OCI-M2 (cell line): ENCODE results near the gene ODF4.
"Not testable (repeated sequence)": the region's sequence is repeated elsewhere in the genome, so short reads cannot be mapped to it uniquely, and the experiment has no call there.

Source experiments
- DNase-seq: peaks from one replicate; lab custom pipeline; 2025; ENCODE audit not compliant: unreplicated experiment; lab: John Stamatoyannopoulos, UW

The ODF4 gene

GRCh38 chr17:8366231-8366630 is 26.6 kb downstream of the ODF4 start:
- DNase-seq, result no peak

DNA sequence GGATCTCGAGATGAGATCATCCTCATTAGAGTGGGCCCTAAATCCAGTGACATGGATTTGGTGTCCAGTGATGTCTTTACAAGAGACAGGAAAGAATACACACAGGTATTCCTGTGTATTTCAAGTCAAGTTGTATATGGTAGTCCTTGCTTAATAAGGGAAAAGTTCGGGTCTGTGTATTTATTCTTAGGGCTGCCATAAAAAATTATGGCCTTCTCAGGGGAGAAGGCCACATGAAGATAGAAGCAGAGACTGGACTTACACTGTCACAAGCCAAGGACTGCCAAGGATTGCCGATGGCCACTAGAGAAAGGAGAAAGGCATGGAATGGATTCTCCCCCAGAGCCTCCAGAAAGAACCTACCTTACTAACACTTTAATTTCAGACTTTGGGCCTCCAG is 28.6 kb downstream of the ODF4 start:
- no peak for DNase-seq

DNA sequence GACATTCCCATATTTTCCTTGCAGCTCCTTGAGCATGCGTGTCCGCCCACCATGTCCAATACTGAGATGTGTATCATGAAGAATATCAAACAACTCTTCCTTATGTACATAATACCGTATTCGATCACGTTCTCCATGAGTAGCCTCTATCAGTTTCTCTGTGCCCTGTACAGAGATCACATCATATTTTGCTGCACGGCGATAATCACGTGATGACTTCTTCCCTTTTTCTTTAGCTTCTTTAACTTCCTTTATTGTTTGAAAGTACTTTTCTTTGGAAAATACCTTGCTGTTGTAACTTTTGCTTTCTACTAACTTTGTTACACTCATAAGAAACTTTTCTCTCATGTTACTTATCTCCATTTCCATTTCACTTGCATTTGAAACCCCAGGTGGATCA is 30.3 kb downstream of the ODF4 start:
- no peak for DNase-seq

DNA sequence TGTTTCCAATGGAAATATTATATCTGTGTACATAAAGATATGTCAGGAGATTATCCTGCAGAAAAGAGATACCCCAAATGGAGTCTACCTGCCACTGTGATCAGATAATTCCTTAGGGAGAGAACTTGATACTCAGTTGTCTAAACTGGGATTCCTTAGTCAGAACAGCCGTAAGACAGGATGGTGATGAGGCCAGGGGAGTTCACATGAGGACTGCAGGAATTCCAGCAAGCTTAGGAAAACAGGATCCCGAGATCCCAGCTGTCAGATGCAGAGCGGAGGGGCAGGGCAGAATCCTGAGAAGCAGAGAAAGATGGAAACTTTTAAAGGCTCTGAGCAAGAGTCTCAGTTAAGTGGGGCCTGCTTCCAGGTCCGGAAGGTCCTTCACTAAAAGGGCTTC is 32.1 kb downstream of the ODF4 start:
- DNase-seq, result no peak

DNA sequence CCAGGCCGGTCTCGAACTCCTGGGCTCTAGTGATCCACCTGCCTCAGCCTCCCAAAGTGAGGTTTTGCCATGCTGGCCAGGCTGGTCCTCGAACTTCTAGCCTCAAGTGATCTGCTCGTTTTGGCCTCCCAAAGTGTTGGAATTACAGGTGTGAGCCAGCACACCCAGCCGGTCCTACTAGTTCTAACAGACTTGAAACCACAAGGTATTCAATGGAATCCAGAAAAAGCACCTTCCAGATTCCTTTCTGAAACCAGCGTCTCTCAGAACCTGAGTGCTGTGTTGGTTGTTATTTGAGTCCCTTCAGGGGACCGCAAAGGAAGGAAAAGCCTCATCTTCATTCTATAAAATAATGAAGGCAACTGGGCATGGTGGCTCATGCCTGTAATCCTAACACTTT is 32.8 kb downstream of the ODF4 start:
- DNase-seq, result no peak

GRCh38 chr17:8373856-8374255 is 34.2 kb downstream of the ODF4 start:
- not testable (repeated sequence) for DNase-seq

DNA sequence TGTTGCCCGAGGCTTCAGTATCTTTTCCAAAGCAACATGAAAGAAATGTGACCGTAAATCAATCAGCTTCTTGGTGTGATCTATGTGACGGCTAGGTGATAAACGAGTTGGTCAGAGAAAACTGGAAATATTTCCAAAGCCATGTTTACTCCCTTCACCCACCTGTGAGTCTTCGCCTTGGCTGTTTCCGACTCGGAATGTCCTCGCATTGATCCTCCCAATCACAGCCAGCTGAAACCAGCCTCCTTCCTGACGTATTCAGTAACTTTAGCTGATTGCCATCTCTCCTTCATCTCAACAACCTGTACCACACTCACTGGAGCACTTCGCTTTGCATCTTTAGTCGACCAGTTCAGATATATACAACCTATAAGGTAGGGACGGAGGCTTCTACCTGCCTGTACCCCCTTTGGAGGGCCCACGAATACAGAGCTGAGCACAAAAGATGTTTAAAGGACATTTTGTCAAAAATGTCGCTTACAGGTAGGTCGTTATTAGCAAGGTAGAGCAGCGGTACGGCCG is 36.2 kb downstream of the ODF4 start:
- DNase-seq, result no peak

DNA sequence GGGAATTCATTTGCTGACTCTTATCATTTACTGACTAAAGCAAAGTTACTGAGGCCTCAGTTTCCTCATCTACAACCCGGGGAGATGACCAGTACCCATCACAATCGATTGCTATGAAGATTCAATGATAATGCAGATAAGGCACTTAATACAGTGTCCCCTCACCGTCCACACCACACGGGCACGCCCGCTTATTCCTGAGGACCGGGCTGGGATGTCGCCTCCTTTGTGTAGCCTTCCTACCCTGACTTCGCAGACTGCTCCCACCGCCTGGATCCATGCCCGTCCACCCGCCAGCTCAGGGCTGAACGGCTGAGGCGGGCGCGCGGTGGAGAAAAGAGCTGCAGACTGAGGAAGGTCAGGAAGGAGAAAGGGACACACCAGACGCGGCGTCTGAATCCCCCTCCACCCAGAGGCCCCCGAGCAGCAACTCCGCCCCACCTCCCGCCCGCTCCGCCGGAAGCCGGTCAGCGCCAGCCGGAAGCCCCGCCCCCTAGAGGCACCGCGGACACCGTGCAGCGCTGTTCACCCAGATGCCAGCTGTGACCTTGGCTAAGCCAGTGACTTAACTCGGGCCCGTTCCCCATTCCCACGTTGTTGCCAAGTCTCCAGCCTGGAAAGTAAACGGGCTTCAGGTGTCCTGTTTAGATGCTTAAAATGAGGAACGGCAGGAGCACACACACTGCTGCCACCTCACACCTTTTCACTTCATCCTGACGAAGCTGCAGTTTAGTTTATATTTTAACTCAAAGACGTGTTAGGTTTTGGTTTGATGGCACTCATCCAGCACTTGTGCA is 36.8 kb downstream of the ODF4 start, which contains the start of gene KRABD2:
KRABD2 (minus strand) TSS at position 434 of the 797 bp plus-strand sequence.
- no peak for DNase-seq

GRCh38 chr17:8377422-8377821 is 37.8 kb downstream of the ODF4 start:
- DNase-seq, result no peak

DNA sequence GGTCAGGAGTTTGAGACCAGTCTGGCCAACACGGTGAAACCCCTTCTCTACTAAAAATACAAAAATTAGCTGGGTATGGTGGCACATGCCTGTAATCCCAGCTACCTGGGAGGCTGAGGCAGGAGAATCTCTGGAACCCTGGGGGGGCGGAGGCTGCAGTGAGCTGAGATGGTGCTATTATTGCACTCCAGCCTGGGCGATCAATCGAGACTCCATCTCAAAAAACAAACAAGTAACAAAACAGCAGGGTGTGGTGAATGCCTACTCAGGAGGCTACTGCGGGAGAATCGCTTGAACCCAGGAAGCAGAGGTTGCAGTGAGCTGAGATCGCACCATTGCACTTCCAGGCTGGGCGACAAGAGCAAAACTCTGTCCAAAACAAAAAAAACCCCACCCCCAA is 38.5 kb downstream of the ODF4 start:
- not testable (repeated sequence) for DNase-seq

- DNase-seq, result no peak
These were observed 40.4 kb downstream of the ODF4 start for GRCh38 chr17:8380049-8380448.

DNA sequence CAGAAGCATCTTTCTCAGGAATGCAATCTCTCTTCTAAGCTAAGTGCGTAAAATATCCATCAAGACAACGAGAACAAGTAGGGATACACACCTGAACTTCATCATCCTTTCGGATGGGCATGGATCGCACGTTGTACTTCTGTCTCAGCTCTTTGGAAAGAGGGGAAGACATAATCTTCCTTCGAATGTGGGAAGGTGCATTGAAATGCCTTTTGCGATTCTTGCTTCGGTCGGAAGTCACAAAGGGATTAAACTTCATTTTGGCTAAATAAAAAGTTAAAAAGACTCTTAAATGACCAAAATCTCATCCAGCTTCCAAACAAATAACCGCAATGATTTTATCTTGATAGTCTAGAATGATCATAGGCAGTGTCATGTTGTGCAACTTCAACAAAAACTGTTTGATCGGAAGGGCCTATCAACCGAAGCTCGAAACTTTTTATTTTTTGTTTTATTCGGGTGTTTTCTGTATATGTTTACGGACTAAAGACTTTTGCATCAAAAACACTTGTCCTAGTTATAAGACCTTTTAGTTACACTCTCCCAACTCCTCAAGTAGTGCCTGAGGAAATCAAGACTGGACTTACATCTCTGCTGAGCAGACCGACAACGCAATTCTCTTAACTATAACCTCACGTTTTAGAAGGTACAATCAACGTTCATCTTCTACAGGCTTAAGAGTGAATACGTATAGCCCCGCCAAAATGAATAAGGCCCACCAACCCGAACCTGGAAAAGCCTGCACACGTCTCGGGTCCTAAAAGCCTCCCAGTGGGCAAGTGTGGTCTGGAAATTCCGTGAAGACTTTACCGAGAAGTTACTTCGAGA is 42.6 kb downstream of the ODF4 start:
- DNase-seq, result no peak

GRCh38 chr17:8382880-8383142 is 43.2 kb downstream of the ODF4 start:
- no peak for DNase-seq

DNA sequence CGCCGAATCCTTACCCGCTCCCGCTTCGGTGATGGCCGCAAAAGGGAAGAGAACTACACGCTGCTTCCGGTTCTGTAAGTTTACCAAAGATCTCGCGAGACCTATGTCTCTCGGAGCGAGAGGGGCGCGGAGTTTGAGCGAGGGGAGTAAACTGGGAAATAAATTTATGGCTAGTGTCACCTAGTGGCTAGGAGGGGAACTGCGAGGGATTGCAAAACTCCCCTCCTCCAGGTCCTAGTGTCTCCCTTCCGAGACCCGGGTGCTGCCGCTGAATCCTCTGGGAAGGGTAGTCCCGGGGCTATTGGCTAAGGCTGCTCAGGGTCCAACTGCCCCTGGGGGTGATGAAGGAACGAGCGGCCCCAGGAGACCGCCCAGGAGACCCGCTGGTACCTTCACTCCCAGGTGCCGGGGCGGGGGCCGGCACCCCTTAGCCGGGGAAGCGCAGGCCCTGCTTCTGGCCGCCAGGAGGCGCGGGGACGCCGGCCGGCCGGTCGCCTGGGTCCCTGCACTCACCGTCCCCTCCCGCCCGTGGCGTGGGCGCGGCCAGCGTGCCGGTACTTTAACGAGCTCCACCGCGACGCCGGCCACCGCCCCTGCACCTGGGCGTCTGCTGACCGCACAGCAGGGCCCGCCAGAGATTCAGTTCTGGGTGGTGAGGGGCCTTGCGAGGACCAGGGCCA is 43.6 kb downstream of the ODF4 start, which contains the start of gene RPL26:
RPL26 (minus strand) TSS at position 51 of the 680 bp plus-strand sequence. CDS start 883 bp downstream, outside the sequence.
- peak; percentile 93 for DNase-seq

GRCh38 chr17:8384801-8385378 is 45.2 kb downstream of the ODF4 start:
- DNase-seq, result no peak

- no peak for DNase-seq
These were observed 47.2 kb downstream of the ODF4 start for GRCh38 chr17:8386841-8387240.

GRCh38 chr17:8387914-8388651 is 48.4 kb downstream of the ODF4 start:
- no peak for DNase-seq

DNA sequence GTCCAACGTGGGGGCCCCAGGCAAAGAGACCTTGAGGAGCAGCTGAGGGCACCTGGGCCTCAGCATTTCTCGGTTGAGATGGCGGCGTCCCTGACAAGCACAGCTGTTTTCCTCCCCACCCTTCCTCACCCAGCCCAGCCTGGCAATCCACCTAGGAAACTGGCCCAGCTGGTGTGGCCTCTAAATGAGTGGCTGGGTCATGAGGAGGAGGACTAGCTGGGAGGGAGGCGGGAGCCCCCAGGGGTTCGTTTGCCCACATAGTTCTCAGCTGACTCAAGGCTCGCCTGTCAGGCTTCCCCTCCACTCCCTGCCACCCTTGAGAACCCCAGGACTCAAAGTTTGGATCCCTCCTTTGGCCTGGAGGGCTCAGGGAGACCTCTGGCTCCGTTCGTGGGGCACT is 52.1 kb downstream of the ODF4 start:
- no peak for DNase-seq

DNA sequence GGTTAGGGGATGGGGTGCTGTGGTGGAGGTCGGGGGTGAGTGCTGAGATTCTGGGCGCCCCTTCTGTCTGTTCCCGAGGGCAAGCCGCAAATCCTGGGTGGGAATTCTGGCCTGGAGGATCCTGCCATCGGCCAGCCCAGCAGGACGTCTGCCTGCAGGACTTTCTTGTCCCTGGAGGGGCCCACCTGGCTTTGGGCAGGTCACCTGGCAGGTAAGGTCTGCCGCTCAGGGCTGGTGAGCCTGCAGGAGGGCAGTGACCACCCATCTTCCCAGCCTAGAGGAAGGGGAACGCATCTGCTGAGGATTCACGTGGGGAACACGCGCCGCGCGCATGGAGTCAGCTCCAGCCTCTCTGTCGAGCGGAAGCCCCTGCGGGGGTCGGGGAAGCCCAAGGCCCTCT is 52.6 kb downstream of the ODF4 start:
- DNase-seq, result no peak

DNA sequence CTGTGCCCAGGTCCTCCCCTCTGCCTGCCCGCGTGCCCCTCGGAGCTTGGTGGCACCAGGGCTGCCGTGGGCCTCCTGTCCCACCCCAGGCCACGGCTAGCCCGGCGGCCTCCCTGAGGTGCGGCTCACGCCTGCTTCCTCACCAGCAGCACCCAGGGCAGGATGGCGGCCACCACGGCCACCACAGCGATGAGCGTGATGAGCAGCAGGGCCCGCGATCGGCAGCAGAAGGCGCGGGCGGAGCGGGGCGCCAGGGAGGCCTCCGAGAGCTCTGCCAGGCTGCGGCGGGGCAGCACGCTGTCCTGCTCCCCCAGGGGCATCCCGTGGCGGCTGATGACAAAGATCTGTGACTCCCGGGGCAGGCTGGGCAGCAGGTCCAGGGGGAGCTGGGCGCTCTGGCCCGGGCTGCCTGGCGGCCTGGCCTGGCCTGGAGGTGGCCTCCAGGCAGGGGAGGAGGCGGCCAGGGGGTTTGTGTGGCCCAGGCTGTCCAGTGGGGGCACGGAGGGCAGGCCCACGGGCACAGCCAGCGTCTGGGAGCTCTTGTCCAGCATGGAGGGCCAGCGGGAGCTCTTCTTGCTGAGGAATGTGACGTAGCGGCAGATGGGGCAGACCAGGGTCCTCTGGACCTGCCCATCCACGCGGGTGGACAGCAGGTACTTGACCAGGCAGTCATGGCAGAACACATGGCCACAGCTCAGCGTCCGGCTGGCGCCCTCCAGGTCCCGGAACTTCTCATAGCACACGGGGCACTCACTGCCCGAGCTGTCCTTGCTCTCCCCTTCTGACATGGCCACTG is 53.2 kb downstream of the ODF4 start:
- no peak for DNase-seq
